AG04450 (cell line): ENCODE data around the gene LEMD3. TPM values are rescaled to one million over a fixed set of nuclear protein-coding genes. Genes with fewer than 3 reads are reported as not detected.
A peak's percentile ranks its signal among the peaks of the same experiment; 100 is the strongest.

Experiments
- CTCF ChIA-PET: fragments of 300-600, 350-600 bp; formaldehyde crosslinking; extraction: SDS; loops from one replicate; lab custom pipeline; 2022; ENCODE audit warnings: antibody characterized with exemption, inconsistent platforms; lab: Charles Lee
- POLR2A ChIA-PET: fragments of 350-600 bp; formaldehyde crosslinking; extraction: SDS; loops from one replicate; lab custom pipeline; 2021; ENCODE audit warnings: antibody characterized with exemption, inconsistent platforms; lab: Yijun Ruan, JAX
- DNase-seq: peaks from one replicate; pipeline ENCODE4 v3.0.0-alpha.2; 2011; ENCODE audit warnings: low read depth, low spot score
- H3K27ac ChIP-seq: one replicate; pipeline ENCODE4 v1.5.1; 2012; ENCODE audit warnings: low read depth, low read length, control low read depth
- H3K27me3 ChIP-seq: one replicate; pipeline ENCODE4 v1.6.0; 2012; ENCODE audit warnings: low read length; ENCODE audit not compliant: control insufficient read depth, insufficient read depth
- H3K4me3 ChIP-seq: 2 replicates; pipeline ENCODE4 v1.5.1; 2011; ENCODE audit warnings: mild to moderate bottlenecking, low read depth, low read length, control low read depth
- H3K9me3 ChIP-seq: 2 replicates; pipeline ENCODE4 v1.5.1; 2012; ENCODE audit warnings: low read length; ENCODE audit not compliant: control insufficient read depth, insufficient read depth
- CTCF ChIP-seq: IDR thresholded peaks from 2 replicates; pipeline ENCODE4 v1.5.1; 2011; ENCODE audit warnings: low read depth, low read length, control low read depth, inconsistent platforms
- polyA plus RNA-seq: library from polyadenylated mRNA; depleted of rRNA; stranded (reverse); fragments of >200 nt; gene quantifications from 2 replicates; pipeline ENCODE4 v1.2.3, GENCODE V29; 2011

LEMD3 gene
- polyA plus RNA-seq, 1 experiment = 11.9 TPM

DNA sequence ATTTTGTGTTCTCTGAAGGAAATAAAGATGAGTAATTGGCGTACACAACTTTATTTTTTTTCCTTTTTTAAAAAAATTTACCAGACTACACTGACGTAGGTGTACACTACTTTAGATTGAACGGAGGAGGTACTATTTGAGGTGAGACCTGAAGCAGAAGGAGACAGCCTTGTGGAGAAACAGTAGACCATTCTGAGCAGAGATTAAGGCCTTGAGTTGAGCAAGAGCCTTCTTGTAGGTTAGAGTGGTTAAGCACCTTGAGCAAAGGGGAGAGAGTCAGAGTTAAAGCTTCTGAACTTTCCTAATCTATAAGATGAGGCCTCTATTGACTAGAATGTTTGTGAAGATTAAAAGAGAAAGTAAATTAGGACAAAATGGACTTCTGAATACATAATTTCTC is 2.5 kb downstream of the LEMD3 start:
- DNase-seq = no peak
- CTCF ChIA-PET = interaction anchor here (1.1 to 3.0 kb wide), 3 partner anchors 60 to 277 kb away, joined by 4 to 28 read pairs (median 6); no protein-coding TSS in a partner anchor
- no peaks in the 10 kb centered on the region; the same call in 1 of the 2 replicates for H3K9me3 ChIP-seq
- POLR2A ChIA-PET = no interaction called here
- H3K27me3 ChIP-seq = no peaks in the 10 kb centered on the region
- peak overlapping the region; percentile 88 for H3K4me3 ChIP-seq
- no peak overlapping the region for H3K27ac ChIP-seq
- TF ChIP-seq CTCF = no peak

GRCh38 chr12:65175385-65175784 is 6.0 kb downstream of the LEMD3 start:
- no peak overlapping the region for H3K4me3 ChIP-seq
- ChIA-PET POLR2A (no interaction called here), CTCF (no interaction called here)
- H3K27me3 ChIP-seq = no peaks in the 10 kb centered on the region
- no peaks in the 10 kb centered on the region for H3K9me3 ChIP-seq
- no peak for TF ChIP-seq CTCF
- no peak overlapping the region for H3K27ac ChIP-seq
- no peak for DNase-seq

DNA sequence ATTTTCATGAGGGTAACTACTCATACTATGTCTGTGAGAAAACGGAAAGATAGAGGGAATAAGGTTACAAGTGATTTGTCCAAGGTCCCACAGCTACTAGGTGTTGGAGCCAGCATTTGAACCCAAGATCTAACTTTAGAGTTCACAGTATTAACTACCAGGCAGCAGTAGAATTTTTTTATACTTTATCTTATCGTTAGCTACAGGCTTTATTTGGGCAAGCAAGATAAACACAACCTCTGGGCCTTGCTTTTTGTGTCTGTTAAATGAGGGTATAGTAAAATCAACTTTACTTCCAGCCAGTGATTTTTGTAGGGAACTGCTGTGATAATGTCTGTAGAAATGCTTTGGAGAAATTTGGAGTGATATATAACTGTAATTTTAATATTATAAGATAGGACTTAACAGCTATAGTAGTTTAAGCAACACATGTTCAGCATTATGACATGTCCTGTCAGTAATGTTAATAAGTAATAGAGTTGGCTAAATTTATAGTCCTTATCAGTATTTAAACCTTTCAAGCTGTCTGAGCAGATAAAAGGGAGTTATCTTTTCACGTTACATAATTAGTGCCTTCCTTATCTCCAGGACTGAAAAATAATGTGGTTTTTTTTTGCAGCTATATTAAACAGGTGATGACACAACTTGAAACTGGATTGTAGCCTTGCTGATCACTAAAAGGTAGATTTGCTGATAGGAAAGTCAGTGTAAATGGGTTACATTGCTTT is 12.8 kb downstream of the LEMD3 start:
- Histone ChIP-seq H3K4me3 (no peak overlapping the region), H3K9me3 (no peaks in the 10 kb centered on the region), H3K27me3 (no peaks in the 10 kb centered on the region), H3K27ac (no peak overlapping the region)
- TF ChIP-seq CTCF = no peak
- CTCF ChIA-PET = no interaction called here
- POLR2A ChIA-PET = no interaction called here
- DNase-seq = no peak

- TF ChIP-seq CTCF = no peak
- no peak for DNase-seq
- Histone ChIP-seq H3K27ac (no peak overlapping the region), H3K27me3 (no peaks in the 10 kb centered on the region), H3K9me3 (no peaks in the 10 kb centered on the region), H3K4me3 (no peak overlapping the region)
- ChIA-PET CTCF (no interaction called here), POLR2A (no interaction called here)
Observed at GRCh38 chr12:65184176-65184857, 14.9 kb downstream of the LEMD3 start.

DNA sequence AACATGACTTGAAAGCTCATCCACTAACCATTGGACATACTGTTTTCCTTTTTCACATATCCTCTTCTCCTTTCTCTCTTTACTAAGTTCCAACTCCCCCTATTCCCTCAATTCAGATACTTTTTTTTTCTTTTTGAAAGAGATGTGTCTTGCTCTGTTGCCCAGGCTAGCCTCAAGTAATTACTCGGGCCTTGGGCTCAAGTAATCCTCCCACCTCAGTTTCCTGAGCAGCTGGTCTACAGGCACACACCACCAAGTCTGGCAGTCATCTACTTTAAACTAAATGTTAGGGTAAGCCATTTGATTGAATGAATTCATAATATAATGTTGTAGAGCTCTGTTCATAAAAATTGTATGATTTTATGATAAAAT is 15.5 kb downstream of the LEMD3 start:
- no peak overlapping the region for H3K27ac ChIP-seq
- POLR2A ChIA-PET = no interaction called here
- no peak for TF ChIP-seq CTCF
- CTCF ChIA-PET = no interaction called here
- DNase-seq = no peak
- no peak overlapping the region for H3K4me3 ChIP-seq
- H3K27me3 ChIP-seq = no peaks in the 10 kb centered on the region
- no peaks in the 10 kb centered on the region for H3K9me3 ChIP-seq
